RWPE1 (cell line): ENCODE results near the gene KCNJ15.

Source experiments
- CTCF ChIA-PET: fragments of 350-600 bp; sonication (Branson Sonifier 250); formaldehyde crosslinking; extraction: SDS; loops from one replicate; lab custom pipeline; 2021; lab: Yijun Ruan, JAX
- POLR2A ChIA-PET: fragments of 400-600 bp; formaldehyde crosslinking; extraction: SDS; loops from one replicate; lab custom pipeline; 2020; ENCODE audit warnings: antibody characterized with exemption; ENCODE audit not compliant: low non-redundant PET; lab: Yijun Ruan, JAX
- DNase-seq: peaks from one replicate; pipeline ENCODE4 v3.0.0; 2012; ENCODE audit warnings: low spot score
- H3K27ac ChIP-seq: fragments of 450-650 bp; 2 replicates; pipeline ENCODE4 v1.5.1; 2017
- TF ChIP-seq, protein P1 (sequence below): fragments of 450-650 bp; conservative IDR thresholded peaks from 2 replicates; pipeline ENCODE4 v1.5.1; 2017; ENCODE audit warnings: low read depth, mild to moderate bottlenecking

KCNJ15 gene

DNA sequence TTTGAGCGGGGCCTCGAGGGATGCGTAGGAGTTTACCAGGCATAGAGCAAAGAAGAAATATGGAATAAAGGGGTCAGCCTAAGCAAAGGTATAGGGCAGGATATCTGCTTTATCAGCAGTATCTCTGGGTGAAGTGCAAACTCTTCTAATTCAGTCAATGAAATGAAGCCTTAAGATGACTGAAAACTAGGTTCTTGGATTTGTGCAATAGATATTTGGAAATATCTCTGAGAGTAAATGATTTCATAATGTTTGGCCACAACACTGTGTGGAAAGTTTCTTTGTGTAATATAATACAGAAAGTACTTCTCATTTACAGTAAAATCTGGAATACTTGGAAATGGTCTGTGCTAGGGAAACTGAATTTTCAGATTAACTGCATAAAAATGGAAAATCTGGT is 26.1 kb downstream of the KCNJ15 start:
- no peak for DNase-seq
- H3K27ac ChIP-seq, result peak overlapping the region; percentile 19; the same call in 1 of the 2 replicates
- POLR2A ChIA-PET, result no interaction called here
- CTCF ChIA-PET, result no interaction called here
- TF ChIP-seq, protein P1, sequence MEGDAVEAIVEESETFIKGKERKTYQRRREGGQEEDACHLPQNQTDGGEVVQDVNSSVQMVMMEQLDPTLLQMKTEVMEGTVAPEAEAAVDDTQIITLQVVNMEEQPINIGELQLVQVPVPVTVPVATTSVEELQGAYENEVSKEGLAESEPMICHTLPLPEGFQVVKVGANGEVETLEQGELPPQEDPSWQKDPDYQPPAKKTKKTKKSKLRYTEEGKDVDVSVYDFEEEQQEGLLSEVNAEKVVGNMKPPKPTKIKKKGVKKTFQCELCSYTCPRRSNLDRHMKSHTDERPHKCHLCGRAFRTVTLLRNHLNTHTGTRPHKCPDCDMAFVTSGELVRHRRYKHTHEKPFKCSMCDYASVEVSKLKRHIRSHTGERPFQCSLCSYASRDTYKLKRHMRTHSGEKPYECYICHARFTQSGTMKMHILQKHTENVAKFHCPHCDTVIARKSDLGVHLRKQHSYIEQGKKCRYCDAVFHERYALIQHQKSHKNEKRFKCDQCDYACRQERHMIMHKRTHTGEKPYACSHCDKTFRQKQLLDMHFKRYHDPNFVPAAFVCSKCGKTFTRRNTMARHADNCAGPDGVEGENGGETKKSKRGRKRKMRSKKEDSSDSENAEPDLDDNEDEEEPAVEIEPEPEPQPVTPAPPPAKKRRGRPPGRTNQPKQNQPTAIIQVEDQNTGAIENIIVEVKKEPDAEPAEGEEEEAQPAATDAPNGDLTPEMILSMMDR, result no peak

GRCh38 chr21:38284216-38284615 is 27.4 kb downstream of the KCNJ15 start:
- CTCF ChIA-PET, result no interaction called here
- H3K27ac ChIP-seq, result peak overlapping the region; percentile 21; the same call in 1 of the 2 replicates

GRCh38 chr21:38286739-38287471 is 30.1 kb downstream of the KCNJ15 start:
- no peak for DNase-seq
- ChIA-PET POLR2A (no interaction called here), CTCF (interaction anchor here (0.7 kb wide), 1 partner anchor 68 kb away, joined by 4 read pairs; no protein-coding TSS in a partner anchor)
- TF ChIP-seq, protein P1, result no peak
- no peak overlapping the region for H3K27ac ChIP-seq

More at GRCh38 chr21:38284216-38284615, 27.4 kb downstream of the KCNJ15 start:
- POLR2A ChIA-PET, result no interaction called here
- no peak for DNase-seq
- TF ChIP-seq, protein P1, result no peak

GRCh38 chr21:38287476-38287875 is 30.7 kb downstream of the KCNJ15 start:
- TF ChIP-seq, protein P1, result no peak
- no peak overlapping the region for H3K27ac ChIP-seq
- ChIA-PET POLR2A (no interaction called here), CTCF (no interaction called here)
- no peak for DNase-seq

DNA sequence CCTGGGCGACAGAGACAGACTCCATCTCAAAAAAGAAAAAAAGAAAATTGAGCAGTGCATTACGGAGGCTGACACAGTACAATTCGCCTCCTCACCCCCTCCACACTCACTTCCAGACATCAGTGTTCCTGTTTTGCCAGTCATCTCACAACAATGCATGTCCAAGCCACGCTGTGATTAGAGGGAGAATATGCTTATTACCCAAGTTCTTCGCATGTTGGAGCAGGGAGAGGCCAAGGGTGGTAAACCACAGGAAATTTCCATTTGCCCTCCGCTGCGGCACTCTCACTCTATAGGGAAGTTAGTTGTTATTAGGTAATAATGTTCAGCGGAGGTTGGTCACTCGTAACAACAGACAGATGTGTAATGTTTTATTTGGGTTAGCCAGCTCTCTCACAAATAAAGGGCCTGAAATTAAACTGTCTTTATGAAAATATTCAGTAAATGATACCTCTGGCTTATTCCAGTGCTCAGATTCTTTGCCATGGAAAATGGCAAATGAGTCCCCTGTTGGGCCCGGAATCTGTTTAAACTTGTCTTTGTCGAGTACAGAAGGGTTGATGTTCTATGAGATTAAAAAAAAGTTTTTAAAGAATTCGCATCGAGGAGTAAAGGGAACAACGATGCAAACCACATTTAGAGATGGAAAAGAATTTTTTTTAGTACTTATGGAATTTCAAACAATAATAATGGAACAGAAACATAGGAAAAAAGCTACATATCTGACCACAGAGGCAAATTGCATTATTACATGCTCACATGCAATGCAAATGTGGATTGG is 33.1 kb downstream of the KCNJ15 start:
- H3K27ac ChIP-seq, result peak overlapping the region; percentile 98
- TF ChIP-seq, protein P1, result no peak
- POLR2A ChIA-PET, result no interaction called here
- peak; percentile 95 for DNase-seq
- CTCF ChIA-PET, result interaction anchor here (0.6 to 1.1 kb wide), 3 partner anchors 63 to 119 kb away, joined by 3 to 5 read pairs (median 5); no protein-coding TSS in a partner anchor

- ChIA-PET CTCF (interaction anchor here (0.6 to 1.1 kb wide), 3 partner anchors 62 to 120 kb away, joined by 3 to 5 read pairs (median 5); no protein-coding TSS in a partner anchor), POLR2A (no interaction called here)
- no peak for DNase-seq
- TF ChIP-seq, protein P1, result no peak
- H3K27ac ChIP-seq, result peak overlapping the region; percentile 98
Observed at GRCh38 chr21:38290809-38291208, 34.0 kb downstream of the KCNJ15 start.
